ENCODE data around the gene RELN. TPM values are rescaled to one million over a fixed set of nuclear protein-coding genes. Genes with fewer than 3 reads are reported as not detected.

RELN gene
- total and polyA plus RNA-seq, 12 donors = 0.22 to 1.9 (median 0.93) TPM

DNA sequence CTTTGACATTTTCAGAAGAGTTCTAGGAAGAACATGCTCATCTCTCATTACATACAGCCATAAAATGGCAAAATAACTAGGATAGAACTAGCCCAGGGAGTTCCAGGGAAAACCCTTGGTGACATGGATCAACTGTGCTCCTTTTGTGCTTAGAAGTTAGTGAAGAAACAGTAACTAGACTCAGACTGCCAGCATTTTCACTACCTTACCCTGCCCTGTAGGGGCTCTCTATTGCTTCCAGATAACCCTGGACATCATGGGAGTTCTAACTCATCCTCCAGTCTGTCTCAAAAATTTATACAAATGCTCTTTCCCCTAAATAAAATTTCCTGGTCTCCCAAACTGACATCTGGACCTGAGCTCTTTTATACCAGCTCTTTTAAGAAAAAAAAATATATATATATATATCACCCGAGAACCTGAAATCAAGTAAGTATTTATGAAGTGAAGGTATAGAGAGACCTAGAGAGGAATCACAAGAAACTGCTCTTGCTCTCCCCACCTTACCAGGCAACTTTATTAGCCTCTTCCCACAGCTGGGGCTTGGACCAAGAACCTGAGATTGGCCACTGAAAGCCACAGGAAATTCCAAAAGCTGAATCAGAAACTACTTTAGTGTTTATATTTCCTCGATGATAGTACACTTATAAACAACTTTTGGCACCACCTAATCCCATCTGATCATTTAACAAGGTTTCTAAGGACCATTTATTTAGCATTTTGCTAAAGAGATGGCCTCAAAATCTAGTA lies 101.4 kb downstream of the RELN start:
- ATAC-seq (no peak), DNase-seq (no peak)
- H3K4me3 ChIP-seq = no peak overlapping the region
- no peaks in the 10 kb centered on the region for H3K36me3 ChIP-seq
- peaks cover 0 to 6% (median 0%) of the 10 kb centered on the region in 11 donors for H3K9me3 ChIP-seq
- no peaks in the 10 kb centered on the region for H3K27me3 ChIP-seq
- TF ChIP-seq, protein P1, sequence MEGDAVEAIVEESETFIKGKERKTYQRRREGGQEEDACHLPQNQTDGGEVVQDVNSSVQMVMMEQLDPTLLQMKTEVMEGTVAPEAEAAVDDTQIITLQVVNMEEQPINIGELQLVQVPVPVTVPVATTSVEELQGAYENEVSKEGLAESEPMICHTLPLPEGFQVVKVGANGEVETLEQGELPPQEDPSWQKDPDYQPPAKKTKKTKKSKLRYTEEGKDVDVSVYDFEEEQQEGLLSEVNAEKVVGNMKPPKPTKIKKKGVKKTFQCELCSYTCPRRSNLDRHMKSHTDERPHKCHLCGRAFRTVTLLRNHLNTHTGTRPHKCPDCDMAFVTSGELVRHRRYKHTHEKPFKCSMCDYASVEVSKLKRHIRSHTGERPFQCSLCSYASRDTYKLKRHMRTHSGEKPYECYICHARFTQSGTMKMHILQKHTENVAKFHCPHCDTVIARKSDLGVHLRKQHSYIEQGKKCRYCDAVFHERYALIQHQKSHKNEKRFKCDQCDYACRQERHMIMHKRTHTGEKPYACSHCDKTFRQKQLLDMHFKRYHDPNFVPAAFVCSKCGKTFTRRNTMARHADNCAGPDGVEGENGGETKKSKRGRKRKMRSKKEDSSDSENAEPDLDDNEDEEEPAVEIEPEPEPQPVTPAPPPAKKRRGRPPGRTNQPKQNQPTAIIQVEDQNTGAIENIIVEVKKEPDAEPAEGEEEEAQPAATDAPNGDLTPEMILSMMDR (IDR thresholded peaks at IDR 0.05) = no peak
- WGBS, 2 donors = 72 to 79% methylated on average over 2 of the region's 2 CpGs
- H3K27ac ChIP-seq = no peak overlapping the region
- peaks cover 0 to 4% (median 0%) of the 10 kb centered on the region in 9 donors for H3K4me1 ChIP-seq
- intact Hi-C loops (cut with DNase I) = no loop called here

DNA sequence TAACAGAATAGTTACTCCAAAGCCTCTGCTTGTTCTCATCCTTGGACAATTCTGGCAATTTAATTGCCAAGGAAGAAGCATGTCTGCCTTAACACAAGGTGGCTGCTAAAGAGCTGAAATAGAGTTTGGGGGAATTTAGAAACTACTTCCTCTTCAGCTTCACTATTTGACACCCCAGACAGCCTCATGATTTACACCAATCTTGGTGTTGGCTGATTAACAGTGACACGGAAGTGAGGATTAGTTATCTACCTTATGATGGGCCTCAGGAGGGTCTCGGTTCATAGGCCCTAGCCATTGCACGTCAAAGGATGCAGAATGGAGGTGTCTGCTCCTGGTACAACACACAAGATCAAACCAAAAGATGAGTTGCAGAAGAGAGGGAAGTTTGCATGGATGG lies 102.4 kb downstream of the RELN start:
- TF ChIP-seq, protein P1 (IDR thresholded peaks at IDR 0.05) = no peak
- Histone ChIP-seq H3K36me3 (no peaks in the 10 kb centered on the region), H3K27ac (no peak overlapping the region), H3K9me3 (peaks cover 0 to 6% (median 0%) of the 10 kb centered on the region in 11 donors), H3K4me1 (peaks cover 0 to 4% (median 0%) of the 10 kb centered on the region in 9 donors), H3K4me3 (no peak overlapping the region), H3K27me3 (no peaks in the 10 kb centered on the region)
- intact Hi-C loops (cut with DNase I) = no loop called here
- WGBS, 2 donors = 51 to 57% methylated on average over 3 of the region's 3 CpGs
- ATAC-seq (no peak), DNase-seq (no peak)

DNA sequence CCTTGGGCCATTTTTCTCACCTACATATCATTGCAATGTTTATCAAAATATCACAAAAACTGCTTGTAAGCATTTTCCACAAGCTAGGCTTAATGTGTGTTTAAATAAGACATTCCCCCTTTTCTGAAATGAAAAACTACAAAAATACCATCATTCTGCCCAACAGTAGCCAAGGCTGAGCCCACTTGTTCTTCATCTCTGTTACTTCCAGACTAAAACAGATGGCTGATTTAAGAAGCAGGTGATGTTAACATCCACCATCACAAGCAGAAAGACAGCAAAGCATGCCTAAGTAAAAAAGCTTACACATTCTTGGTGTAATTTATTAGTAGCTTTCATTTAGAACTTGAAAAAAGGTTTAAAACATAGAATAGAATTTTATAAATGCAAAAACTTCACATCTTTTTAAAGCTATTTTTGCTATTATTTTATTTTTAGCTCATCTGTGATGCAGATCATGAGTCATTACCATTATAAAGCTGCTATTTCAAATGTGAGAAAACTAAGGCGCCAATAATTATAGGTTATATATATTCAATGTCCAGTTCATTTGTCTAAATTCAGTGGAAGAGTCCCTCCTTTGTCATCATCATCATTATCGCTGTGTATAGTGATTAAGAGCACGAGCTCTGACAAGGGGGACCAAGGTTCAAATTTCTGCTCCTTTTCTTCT lies 109.4 kb downstream of the RELN start:
- WGBS, 2 donors = 75 to 83% methylated on average over 3 of the region's 3 CpGs
- DNase-seq = no peak
- Histone ChIP-seq H3K9me3 (peaks cover 0 to 3% (median 0%) of the 10 kb centered on the region in 11 donors), H3K36me3 (no peaks in the 10 kb centered on the region), H3K27ac (no peak overlapping the region), H3K4me3 (no peak overlapping the region), H3K27me3 (no peaks in the 10 kb centered on the region), H3K4me1 (no peaks in the 10 kb centered on the region)
- intact Hi-C loops (cut with DNase I) = no loop called here
- ATAC-seq = no peak
- TF ChIP-seq, protein P1 (IDR thresholded peaks at IDR 0.05) = no peak

DNA sequence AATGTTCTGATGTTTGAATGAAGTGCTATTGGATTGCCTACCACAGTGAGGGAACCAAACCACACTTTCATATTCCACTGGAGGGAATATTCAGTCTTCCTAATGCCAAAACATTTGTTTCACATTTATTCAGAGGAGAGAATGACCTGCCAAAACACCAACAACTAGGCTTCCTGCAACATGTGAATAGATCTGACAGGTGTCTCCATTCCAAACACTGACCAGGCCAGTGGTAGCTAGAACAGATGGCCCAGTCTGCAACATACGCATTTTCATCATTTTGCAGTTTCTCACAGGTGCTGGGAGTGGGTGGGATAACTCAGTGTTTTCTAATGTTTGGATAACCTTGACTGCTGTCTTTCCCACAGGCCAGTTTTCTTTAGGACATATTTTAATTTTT lies 110.0 kb downstream of the RELN start:
- TF ChIP-seq, protein P1 (IDR thresholded peaks at IDR 0.05) = no peak
- Histone ChIP-seq H3K9me3 (no peaks in the 10 kb centered on the region), H3K4me1 (no peaks in the 10 kb centered on the region), H3K27ac (no peak overlapping the region), H3K4me3 (no peak overlapping the region), H3K36me3 (no peaks in the 10 kb centered on the region), H3K27me3 (no peaks in the 10 kb centered on the region)
- no peak for ATAC-seq
- 63 to 68% methylated on average over 1 of the region's 1 CpG for WGBS, 2 donors
- intact Hi-C loops (cut with DNase I) = no loop called here
- no peak for DNase-seq
